Measurements from ENCODE around the gene TNNC1.

- TF ChIP-seq, protein P1, sequence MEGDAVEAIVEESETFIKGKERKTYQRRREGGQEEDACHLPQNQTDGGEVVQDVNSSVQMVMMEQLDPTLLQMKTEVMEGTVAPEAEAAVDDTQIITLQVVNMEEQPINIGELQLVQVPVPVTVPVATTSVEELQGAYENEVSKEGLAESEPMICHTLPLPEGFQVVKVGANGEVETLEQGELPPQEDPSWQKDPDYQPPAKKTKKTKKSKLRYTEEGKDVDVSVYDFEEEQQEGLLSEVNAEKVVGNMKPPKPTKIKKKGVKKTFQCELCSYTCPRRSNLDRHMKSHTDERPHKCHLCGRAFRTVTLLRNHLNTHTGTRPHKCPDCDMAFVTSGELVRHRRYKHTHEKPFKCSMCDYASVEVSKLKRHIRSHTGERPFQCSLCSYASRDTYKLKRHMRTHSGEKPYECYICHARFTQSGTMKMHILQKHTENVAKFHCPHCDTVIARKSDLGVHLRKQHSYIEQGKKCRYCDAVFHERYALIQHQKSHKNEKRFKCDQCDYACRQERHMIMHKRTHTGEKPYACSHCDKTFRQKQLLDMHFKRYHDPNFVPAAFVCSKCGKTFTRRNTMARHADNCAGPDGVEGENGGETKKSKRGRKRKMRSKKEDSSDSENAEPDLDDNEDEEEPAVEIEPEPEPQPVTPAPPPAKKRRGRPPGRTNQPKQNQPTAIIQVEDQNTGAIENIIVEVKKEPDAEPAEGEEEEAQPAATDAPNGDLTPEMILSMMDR (IDR thresholded peaks at IDR 0.05): no peak
- no peak for TF ChIP-seq EP300 (IDR thresholded peaks at IDR 0.05)
- no peak for TF ChIP-seq POLR2A (IDR thresholded peaks at IDR 0.05; ENCODE audit: low read depth)
- TF ChIP-seq POLR2AphosphoS5 (IDR thresholded peaks at IDR 0.05): no peak
Measured at GRCh38 chr3:52432691-52433141, 21.1 kb downstream of the TNNC1 start.
